Stimulated activated CD8-positive, alpha-beta memory T cell treated with anti-CD3 and anti-CD28 coated beads, Interleukin-12 subunit alpha, Interleukin-12 subunit beta, amount 100 ng/mL, for 4 hours (primary cell): ENCODE measurements around the gene AQP6.
"Not testable (repeated sequence)": the region's sequence is repeated elsewhere in the genome, so short reads cannot be mapped to it uniquely, and the experiment has no call there.

Source experiments
- DNase-seq: peaks from one replicate; pipeline ENCODE4 v3.0.0-alpha.2; 2020; ENCODE audit warnings: low read depth

Gene AQP6

GRCh38 chr12:49969651-49970429 is 2.9 kb upstream of the AQP6 start:
- no peak for DNase-seq

- DNase-seq, result no peak
Observed at GRCh38 chr12:49970658-49971057, 2.1 kb upstream of the AQP6 start.

DNA sequence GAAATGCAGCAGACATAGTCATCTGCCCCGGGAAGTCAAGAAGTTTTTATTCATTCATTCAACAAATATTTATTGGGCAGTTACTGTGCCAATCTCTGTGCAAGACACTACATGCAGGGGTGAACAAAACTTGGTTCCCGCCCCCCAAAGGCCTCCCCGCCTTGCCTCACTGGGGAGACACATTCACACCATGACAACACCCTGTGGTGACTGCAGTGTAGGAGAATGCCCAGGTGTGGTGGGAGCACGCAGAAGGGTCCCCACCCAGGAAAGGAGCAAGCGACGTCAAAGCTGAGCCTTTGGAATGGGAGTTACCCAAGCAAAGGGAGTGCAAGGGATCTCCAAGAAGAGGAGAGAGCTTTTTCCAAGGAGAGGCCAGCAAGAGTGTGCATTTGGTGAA is 1.6 kb upstream of the AQP6 start:
- no peak for DNase-seq

- DNase-seq, result no peak
Observed at GRCh38 chr12:49972129-49972528, 618 bp upstream of the AQP6 start.

DNA sequence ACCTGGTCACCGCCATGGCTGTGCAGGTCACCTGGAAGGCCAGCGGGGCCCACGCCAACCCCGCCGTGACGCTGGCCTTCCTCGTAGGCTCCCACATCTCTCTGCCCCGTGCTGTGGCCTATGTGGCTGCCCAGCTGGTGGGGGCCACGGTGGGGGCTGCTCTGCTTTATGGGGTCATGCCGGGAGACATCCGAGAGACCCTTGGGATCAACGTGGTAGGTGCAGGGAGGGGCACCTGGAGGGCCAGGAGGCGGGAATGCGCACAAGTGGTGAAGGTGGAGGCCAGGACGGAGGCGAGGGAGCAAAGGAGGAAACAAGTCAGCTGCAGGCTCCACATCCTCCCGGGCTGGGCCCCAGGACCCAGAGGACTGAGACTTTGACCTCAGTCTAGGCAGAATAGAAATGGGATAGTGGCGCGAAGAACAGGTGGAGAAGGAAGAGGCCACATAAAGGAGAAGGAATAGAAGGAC is 649 bp downstream of the AQP6 start:
- no peak for DNase-seq

- DNase-seq, result no peak
Observed at GRCh38 chr12:49974231-49974675, 1.5 kb downstream of the AQP6 start.

- DNase-seq, result no peak
Observed at GRCh38 chr12:49974677-49975317, 2.0 kb downstream of the AQP6 start.

DNA sequence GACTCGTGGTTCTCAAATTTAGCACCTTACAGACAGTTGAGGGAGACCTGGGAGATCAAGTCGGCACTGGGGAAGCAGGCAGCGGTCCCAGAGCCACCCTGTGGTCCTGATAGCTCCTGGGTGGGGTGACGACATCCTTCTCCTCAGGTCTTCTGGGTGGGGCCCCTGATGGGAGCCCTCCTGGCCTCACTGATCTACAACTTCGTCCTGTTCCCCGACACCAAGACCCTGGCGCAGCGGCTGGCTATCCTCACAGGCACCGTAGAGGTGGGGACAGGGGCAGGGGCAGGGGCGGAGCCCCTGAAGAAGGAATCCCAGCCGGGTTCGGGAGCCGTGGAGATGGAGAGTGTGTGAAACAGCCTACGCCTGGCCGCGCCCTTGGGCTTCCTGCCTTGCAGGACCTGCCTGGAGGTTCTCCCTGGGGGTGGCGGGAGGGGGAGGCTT is 2.6 kb downstream of the AQP6 start:
- DNase-seq, result no peak

DNA sequence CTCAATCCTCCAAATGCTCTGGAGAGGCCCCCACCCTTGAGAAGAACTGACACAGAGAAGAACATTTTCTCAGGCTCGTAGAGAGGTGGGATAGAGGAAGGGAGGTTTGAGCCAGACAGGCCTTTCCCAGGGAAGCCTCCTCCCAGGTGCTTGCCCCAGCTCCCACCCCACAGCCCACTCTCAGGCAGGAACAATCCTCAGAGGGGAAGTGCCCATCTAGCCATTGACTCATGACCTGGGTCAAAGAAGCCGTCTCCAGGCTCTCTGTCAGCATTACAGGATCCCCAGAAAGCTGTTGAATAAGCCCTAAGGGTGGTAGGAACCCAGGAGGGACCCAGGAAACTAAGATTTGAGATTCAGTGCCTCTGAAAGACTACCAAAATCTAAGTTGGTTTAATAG is 3.8 kb downstream of the AQP6 start:
- DNase-seq, result no peak

DNA sequence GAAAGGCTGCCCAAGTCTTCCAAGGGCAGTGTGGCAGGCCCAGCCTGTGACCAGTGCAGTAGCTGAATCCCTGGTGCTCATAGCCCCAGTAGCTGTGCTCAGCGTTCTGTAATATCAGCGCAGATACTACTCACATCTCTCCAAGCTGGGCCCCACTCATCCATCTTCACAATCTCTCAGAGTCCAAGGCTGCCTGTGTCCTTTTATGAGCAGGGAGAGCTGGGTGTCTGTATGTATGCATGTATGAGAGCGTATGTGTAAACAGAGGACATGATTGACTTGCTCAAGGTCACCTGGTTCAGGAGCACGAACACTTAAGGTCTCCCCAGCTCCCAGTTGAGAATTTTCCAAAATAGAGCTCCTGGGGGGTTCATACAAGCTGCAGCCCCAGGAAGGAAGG is 5.4 kb downstream of the AQP6 start:
- DNase-seq, result no peak

DNA sequence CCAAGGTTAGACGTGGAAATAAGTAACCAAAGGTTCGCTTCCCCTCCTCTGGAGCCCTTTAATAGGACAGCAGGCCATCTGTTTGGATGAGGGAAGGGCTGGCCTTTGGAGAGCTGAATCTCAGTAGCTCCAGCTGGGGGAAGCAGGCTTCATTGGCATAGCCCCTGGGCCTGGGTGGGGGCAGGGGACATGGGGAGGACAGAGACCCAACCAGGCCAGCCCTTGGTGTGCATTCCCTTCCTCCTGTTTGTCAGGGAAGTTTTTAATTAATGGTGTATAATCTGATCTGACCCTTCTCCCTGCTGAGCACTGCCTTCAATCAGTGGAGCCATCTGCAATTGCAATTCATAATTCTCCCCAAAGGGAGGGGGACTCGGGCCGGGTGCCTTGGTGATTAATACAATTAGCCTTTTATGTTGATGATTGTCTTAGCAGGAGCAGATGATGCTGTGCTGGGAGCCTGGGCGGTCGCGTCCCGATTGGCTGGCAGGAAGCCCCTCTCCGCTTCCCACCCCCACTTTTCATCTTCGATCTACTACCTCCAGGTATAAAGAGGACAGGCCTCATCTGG is 6.4 kb downstream of the AQP6 start:
- DNase-seq, result no peak

GRCh38 chr12:49979791-49980190 is 7.0 kb downstream of the AQP6 start:
- DNase-seq, result no peak

DNA sequence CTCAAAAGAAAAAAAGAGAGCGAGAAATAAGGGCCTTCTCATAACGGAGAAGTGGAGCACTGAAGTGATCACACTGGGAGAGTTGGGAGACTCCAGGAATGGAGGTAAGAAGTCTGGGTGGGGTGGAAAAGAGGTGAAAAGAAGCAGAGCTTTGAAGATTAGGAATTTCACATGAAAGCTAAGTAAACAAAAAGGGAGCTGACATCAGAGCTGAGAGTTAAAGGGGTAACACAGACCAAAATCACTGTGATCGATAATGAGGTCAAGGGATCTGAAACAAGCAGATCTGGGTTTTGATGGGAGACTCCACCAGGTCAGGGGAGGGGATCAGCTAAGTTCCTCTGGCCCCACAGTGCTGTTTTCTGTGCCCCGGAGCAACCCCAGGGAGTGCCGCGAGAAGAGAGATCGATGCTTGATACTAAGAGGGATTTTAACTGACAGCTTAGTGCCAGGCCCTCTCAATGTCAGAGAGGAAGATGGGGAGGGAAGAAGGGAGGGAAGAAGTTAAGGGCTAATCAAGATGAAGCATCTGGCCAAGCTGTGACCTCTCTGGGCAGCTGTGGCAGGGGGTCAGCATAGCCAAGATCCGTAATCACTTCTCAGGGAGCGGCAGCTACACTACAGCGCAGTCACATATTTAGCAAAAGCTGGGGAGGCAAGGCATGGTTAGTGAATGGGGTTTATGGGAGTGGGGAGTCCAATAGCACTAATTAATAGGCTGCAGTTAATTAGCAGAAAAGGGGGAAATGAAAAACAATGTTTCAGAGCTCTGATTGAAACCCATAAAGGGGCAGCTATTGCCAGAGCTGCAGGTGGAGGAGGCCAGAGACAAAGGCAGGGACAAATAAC is 8.0 kb downstream of the AQP6 start:
- no peak for DNase-seq

GRCh38 chr12:49982246-49983087 is 9.7 kb downstream of the AQP6 start:
- no peak for DNase-seq

DNA sequence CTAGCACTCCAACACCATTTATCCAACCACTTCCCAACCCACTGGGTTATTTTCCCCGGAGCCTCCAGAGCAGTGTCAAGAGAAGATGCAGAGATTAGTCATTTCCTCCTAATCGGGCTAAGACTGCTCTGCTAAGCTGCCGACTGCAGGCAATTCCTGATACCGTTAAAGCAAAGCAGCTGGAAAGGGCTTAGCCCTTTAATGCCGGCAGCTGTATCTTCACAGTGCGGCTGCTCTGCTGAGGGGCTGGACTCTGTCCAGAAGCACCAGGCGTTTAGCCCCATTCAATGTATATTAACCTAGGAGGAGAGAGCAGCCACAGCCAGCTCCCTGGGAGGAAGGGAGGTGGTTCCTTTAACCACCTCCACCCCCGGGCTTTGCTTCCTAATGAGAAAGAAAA is 11.1 kb downstream of the AQP6 start:
- no peak for DNase-seq

GRCh38 chr12:49984476-49985359 is 12.0 kb downstream of the AQP6 start:
- no peak for DNase-seq

DNA sequence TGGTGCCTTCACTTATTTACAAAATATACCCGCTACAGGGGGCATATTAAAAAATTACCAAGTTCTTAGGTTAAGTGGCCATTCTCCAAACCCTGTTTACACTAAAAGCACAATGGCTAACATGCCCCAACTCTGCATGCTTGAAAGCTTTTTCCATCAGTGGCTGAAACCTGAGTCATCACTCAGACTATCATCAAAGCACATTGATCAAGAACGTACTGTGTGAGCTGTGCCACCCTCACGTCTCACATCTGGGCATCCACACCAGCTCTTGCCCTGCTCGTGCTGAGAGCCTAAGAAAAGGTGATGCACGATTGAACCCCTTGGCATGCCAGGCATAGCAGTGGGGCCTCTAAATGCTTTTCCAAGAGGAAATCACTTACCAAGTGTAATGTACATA is 13.2 kb downstream of the AQP6 start:
- DNase-seq, result no peak

DNA sequence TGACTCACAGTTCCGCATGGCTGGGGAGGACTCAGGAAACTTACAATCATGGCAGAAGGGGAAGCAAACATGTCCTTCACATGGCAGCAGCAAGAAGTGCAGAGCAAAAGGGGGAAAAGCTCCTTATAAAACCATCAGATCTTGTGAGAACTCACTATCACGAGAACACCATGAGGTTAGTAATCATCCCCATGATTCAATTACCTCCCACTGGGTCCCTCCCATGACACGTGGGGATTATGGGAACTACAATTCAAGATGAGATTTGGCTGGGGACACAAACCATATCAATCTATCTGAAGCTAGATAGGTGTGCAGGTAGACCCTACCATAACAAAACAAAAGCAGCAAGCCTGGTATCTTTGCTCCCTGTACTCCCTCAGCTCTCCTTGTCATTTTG is 13.7 kb downstream of the AQP6 start:
- not testable (repeated sequence) for DNase-seq

GRCh38 chr12:49987625-49988303 is 15.0 kb downstream of the AQP6 start:
- DNase-seq, result no peak

GRCh38 chr12:49989400-49989799 is 16.7 kb downstream of the AQP6 start:
- not testable (repeated sequence) for DNase-seq
